ENCODE data around the gene SLBP.

The SLBP gene

GRCh38 chr4:1712216-1713002, at the start of gene SLBP:
SLBP (minus strand) TSS chr4:1712319; CDS start chr4:1712188, 131 bp downstream.
- peak; percentile 99 for DNase-seq (ENCODE audit: low read depth)

DNA sequence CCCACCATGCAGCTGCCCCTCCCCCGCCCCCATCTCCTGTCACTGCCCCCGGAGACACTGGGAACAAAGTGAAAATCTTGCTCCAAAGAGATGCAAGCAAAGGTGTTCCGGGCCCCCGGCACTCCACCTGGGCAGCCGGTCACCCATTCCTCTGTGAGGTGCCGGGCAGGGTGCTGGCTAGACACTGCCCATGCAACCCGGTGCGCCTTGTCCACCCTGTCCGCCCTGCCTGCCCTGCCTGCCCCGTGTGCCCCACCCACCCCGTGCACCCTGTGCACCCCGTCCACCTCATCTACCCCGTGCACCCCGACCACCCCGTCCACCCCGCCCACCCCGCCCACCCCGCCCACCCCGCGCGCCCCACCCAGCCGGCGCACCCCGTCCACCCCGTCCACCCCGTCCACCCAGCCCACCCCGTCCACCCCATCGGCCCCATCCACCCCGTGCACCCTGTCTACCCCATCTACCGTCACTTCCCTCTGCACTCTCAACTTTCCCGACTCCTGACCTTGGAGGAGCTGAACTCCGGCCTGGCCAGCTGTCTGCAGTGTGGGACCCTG, 49.1 kb upstream of the SLBP start:
- DNase-seq (ENCODE audit: low read depth): no peak

GRCh38 chr4:1760521-1761071, 48.5 kb upstream of the SLBP start:
- DNase-seq (ENCODE audit: low read depth): no peak

- no peak for DNase-seq (ENCODE audit: low read depth)
These were observed 47.7 kb upstream of the SLBP start for GRCh38 chr4:1759818-1760223.

DNA sequence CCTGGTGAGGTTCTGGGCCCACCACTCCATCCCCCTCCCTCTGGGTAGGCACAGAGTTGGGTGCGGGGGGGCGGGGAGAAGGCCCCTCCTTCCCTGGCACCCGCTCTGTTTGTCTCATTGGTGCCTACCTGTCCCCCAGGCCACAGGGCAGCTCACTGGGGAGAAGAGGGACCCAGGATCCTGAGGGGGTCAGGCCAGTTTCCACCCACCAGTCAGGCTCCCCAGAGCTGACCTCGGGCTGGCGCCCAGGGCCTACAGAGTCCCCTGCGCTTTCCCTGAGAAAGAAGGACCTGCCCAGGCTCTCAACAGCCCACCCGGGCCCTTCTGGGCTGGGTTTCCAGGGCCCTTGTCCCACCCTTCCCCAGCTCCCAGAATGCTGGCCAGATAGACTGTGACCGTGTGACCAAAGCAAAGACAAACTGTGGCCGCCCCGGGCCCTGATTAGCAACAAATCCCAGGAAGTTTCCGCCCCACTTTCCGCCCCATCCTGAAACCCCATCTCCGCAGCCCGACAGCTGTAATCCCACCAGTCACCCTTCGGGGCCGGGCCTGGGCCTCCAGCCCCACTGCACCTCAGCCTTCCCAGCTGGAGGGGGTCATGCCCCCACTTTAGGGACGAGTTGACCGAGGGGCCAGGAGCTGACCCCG, 47.2 kb upstream of the SLBP start:
- no peak for DNase-seq (ENCODE audit: low read depth)

DNA sequence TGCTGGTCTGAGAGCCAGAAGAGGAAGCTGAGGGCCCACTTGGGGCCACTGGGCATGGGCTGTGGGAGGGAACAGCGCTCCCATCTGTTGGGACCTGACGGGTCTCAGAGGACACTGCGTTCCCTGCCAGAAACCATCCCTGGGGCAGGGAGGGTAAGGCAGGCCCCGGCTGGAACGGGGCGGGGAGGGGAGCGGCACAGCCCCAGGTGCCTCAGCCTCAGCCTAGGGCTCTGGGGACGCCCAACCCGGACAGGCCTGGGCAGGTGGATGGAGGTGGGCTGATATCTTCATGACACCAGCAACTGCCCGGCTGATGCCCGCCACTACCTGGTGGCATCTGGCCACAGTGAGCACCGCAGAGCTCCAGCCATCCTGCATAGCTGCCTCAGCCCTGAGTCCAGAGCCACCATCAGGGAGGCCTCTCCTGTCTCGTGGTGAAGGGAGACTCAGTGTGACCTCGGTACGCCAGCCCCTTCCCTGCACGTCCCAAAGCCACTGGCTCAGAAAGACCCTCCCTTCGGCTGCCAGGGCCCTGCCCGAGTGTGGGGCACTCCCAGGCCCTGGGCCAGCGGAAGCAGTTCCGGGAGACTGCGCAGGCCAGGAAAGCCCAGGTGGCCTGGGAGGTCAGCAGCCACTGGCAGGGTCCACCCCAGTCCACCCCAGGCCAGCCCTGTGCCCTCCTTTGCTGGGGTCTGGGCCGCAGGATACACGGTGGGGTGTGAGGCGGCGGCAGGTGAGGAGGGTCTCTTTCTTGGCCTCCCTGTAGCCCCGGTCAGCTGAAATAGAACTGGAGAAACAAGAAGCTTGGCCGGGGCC, 46.4 kb upstream of the SLBP start:
- no peak for DNase-seq (ENCODE audit: low read depth)

- no peak for DNase-seq (ENCODE audit: low read depth)
These were observed 45.7 kb upstream of the SLBP start for GRCh38 chr4:1757836-1758235.

- no peak for DNase-seq (ENCODE audit: low read depth)
These were observed 45.0 kb upstream of the SLBP start for GRCh38 chr4:1756893-1757779.

DNA sequence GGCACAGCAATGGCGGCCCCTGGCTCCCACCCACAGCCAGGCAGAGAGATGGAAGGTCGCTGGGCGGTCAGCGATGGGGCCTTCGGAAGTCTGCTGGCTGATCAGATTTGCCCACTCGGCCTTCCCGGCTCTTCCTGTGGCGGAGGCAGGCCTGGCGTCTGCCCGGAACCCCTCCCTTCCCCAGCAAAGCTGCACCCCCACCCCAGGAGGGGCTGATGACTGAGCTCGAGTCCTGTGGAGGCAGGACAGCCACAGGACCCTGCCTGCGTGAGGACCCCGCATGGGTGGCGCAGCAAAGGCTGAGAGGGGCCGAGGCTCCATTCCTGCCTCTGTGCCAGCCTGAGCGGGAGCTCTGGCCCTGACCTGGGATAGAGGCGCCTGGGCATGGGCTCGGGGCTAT, 44.0 kb upstream of the SLBP start:
- no peak for DNase-seq (ENCODE audit: low read depth)

GRCh38 chr4:1755297-1755696, 43.2 kb upstream of the SLBP start:
- no peak for DNase-seq (ENCODE audit: low read depth)

- no peak for DNase-seq (ENCODE audit: low read depth)
These were observed 42.2 kb upstream of the SLBP start for GRCh38 chr4:1754336-1754735.

GRCh38 chr4:1753697-1754311, 41.7 kb upstream of the SLBP start:
- no peak for DNase-seq (ENCODE audit: low read depth)

- DNase-seq (ENCODE audit: low read depth): no peak
These were observed 41.2 kb upstream of the SLBP start for GRCh38 chr4:1753294-1753696.

DNA sequence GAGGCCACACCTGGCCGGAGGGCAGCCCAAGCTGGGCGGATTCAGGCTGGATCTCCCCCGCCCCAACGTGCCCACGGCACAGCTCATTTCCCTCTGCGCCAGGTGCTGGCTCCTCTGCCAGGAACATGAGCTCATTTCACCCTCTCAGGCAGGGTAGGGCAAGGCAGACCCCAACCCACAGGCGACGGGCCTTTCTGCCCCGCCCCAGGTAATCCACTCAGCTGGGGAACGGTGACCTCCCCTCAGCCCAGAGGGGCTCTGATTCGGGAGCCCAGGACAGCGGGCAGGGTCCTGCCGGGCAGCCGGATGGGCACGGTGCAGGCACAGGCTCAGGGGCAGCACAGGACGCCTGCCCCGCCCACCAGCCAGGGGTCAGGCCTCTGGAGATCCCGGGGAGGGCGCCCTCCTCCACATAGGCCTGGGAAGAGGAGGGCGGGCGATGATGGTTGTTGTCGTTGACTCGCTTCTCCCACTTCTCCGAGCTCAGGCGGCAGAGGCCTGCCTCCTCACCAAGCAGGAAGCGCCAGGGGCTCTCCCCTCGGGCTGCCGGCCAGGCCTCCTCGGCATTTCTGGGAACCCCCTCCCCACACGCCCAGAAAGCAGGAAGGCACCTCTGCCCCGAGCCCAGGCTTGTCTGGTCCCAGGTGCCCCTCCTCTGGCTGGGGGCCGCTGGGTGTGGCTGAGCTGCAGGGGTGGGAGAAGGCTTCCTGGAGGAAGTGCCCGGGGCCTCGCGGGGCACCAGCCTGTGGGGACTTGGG, 40.3 kb upstream of the SLBP start:
- no peak for DNase-seq (ENCODE audit: low read depth)

- no peak for DNase-seq (ENCODE audit: low read depth)
These were observed 39.8 kb upstream of the SLBP start for GRCh38 chr4:1751919-1752283.

- no peak for DNase-seq (ENCODE audit: low read depth)
These were observed 39.2 kb upstream of the SLBP start for GRCh38 chr4:1751155-1751918.

GRCh38 chr4:1750381-1751154, 38.4 kb upstream of the SLBP start:
- no peak for DNase-seq (ENCODE audit: low read depth)

DNA sequence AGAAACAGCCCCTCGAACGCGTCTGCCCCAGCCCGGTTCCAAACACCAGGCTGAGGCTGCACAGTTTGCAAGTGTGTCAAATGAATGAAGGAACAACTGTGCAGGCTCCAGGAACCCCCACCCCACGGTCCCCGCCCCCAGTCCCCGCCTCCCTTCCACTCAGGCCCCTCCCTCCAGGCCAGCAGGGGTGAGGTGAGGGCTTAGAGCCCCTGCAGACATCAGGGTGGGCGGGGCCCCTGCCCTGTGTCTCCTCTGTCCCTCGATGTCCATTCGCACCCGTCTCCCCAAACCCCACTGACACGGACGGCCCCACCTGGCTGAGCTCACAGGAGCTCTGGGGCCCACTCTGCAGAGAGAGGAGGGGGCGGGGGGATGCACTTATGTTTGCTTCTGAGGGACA, 37.7 kb upstream of the SLBP start:
- DNase-seq (ENCODE audit: low read depth): no peak

DNA sequence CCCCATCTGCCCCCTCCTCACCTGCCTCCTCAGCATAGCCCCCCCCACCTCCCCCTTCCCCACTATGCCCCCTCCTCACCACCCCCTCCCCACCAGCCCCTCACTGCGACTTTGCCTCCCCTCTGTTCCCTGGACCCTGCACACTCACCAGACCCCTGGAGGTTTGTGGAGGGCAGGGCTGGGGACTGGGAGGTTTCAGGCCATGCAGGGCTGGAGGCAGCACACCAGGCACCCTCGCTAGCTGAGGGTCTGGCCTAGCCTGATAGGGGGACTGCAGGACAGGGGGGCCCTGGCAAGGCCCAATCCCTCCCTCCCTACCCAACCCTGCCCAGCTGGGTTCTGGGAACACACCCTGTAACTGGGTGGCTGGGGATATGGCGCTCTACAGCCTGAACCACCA, 37.3 kb upstream of the SLBP start:
- no peak for DNase-seq (ENCODE audit: low read depth)

Data from activated T-helper 1 cell treated with Interleukin-2 at 50 U/mL for 16 hours (primary cell).